CD4-positive, alpha-beta T cell (primary cell): Measurements from ENCODE around the gene CSTB. TPM values are rescaled to one million over a fixed set of nuclear protein-coding genes. Genes with fewer than 3 reads are reported as not detected.

Experiments
- ATAC-seq: fragments of 200-7000 bp; cut with Tn5 transposase; one replicate; pipeline ENCODE4 v1.10.0; 2022; ENCODE audit warnings: mild to moderate bottlenecking; ENCODE audit not compliant: poor library complexity
- CTCF ChIA-PET: fragments of 350-600 bp; sonication (Branson Sonifier 250); formaldehyde crosslinking; loops from one replicate; lab custom pipeline; 2021; ENCODE audit warnings: antibody characterized with exemption, inconsistent platforms; lab: Charles Lee
- POLR2A ChIA-PET: fragments of 350-600 bp; sonication (Branson Sonifier 250); formaldehyde crosslinking; loops from one replicate; lab custom pipeline; 2021; ENCODE audit warnings: antibody characterized with exemption, inconsistent platforms; lab: Charles Lee
- DNase-seq, 14 experiments: peaks; one replicate each; pipeline ENCODE4 v3.0.0-alpha.2; 2013 to 2020; ENCODE audit warnings: mixed read lengths in 2 of 14
- H3K27ac ChIP-seq, 2 donors: one replicate each; pipeline versions ENCODE4 v1.5.1 to v1.7.0; 2013; ENCODE audit warnings: low read length in 2 of 2, low read depth in 1 of 2, mild to moderate bottlenecking in 1 of 2
- H3K27me3 ChIP-seq, 2 experiments: 1 replicate in 1 of 2; 2 replicates in 1 of 2; pipeline versions ENCODE4 v1.6.1 to v1.7.0; 2013; ENCODE audit warnings: low read length in 2 of 2, control low read depth in 1 of 2, mild to moderate bottlenecking in 1 of 2, moderate library complexity in 1 of 2; ENCODE audit not compliant: insufficient read depth in 2 of 2, control insufficient read depth in 1 of 2
- H3K36me3 ChIP-seq: one replicate; pipeline ENCODE4 v1.6.1; 2013; ENCODE audit warnings: low read length, control low read depth; ENCODE audit not compliant: insufficient read depth
- H3K4me1 ChIP-seq: one replicate; pipeline ENCODE4 v1.6.1; 2013; ENCODE audit warnings: low read length, control low read depth; ENCODE audit not compliant: insufficient read depth
- H3K4me3 ChIP-seq: one replicate; pipeline ENCODE4 v1.5.1; 2013; ENCODE audit warnings: mild to moderate bottlenecking, low read length, moderate library complexity
- H3K9me3 ChIP-seq, 2 experiments: 1 replicate in 1 of 2; 2 replicates in 1 of 2; pipeline versions ENCODE4 v1.6.1 to v1.7.0; 2013; ENCODE audit warnings: low read length in 2 of 2, mild to moderate bottlenecking in 2 of 2, control low read depth in 1 of 2, moderate library complexity in 1 of 2; ENCODE audit not compliant: control insufficient read depth in 1 of 2, insufficient read depth in 1 of 2
- H3K27ac Mint-ChIP-seq: one replicate; pipeline ENCODE4 v1.8.0; 2020; ENCODE audit warnings: mixed read lengths
- H3K27me3 Mint-ChIP-seq: one replicate; pipeline ENCODE4 v1.8.0; 2021; ENCODE audit warnings: mixed read lengths
- H3K36me3 Mint-ChIP-seq: one replicate; pipeline ENCODE4 v1.8.0; 2021; ENCODE audit warnings: low read depth, mixed read lengths
- H3K4me1 Mint-ChIP-seq: one replicate; pipeline ENCODE4 v1.8.0; 2021; ENCODE audit warnings: low read depth, mixed read lengths
- H3K4me3 Mint-ChIP-seq: one replicate; pipeline ENCODE4 v1.8.0; 2020; ENCODE audit warnings: mild to moderate bottlenecking, mixed read lengths
- H3K9me3 Mint-ChIP-seq: one replicate; pipeline ENCODE4 v1.8.0; 2020; ENCODE audit warnings: mixed read lengths
- CTCF ChIP-seq: fragments of 200-600 bp; IDR thresholded peaks from one replicate; pipeline ENCODE4 v1.8.0; 2022; ENCODE audit warnings: antibody characterized with exemption, mild to moderate bottlenecking
- intact Hi-C, 2 experiments: fragments of 100-400 bp; cut with DNase I in 1 of 2; cut with micrococcal nuclease in 1 of 2; formaldehyde crosslinking; loops; one replicate each; pipeline versions ENCODE4 v1.15.1 to v1.9.0; 2023 to 2025; cut with DNase I, micrococcal nuclease
- total RNA-seq, 174 experiments: library from RNA in 2 of 174; stranded (reverse) in 2 of 174; gene quantifications; one replicate each; pipeline ENCODE4 v1.2.3 and lab custom pipeline; 2021 to 2026

Gene CSTB
- total RNA-seq, 2 experiments from 2014 or later: 13.4 to 14.5 TPM

DNA sequence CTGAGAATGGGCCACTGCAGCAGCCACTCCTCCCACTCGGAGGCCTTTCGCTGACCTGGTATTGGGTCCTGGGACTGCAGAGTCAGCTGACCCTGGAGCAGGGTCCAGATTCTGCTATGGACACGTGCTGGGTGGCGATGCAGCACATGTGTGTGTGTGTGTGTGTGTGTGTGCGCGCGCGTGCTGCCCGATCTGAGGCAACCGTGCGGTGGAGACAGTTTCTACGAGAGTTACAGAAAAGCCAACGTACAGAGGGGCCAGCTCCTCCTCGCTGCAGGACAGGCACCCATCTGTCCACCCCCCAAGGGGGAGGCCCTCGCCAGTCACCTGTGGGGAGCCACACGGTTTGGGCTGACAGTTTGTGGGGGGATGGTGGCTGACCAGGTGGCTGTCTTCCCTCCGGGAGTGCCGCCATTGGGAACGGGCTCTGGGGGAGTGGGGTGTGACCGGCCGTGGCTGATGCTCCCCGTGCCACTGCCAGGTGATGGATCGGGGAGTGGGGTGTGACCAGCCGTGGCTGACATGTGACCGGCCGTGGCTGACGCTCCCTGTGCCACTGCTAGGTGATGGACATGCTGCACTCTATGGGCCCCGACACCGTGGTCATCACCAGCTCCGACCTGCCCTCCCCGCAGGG, 24.0 kb downstream of the CSTB start:
- Histone ChIP-seq H3K4me1 (no peaks in the 10 kb centered on the region), H3K9me3 (no peaks in the 10 kb centered on the region), H3K4me3 (no peak overlapping the region), H3K27ac (no peak overlapping the region), H3K27me3 (no peaks in the 10 kb centered on the region), H3K36me3 (peaks cover 74% of the 10 kb centered on the region)
- CTCF ChIA-PET: no interaction called here
- TF ChIP-seq CTCF: no peak
- Mint-ChIP-seq H3K4me1 (no peaks in the 10 kb centered on the region), H3K4me3 (no peak overlapping the region), H3K27ac (no peak overlapping the region), H3K9me3 (no peaks in the 10 kb centered on the region), H3K36me3 (peaks cover 54% of the 10 kb centered on the region), H3K27me3 (no peaks in the 10 kb centered on the region)
- ATAC-seq (no peak), DNase-seq (no peak)
- POLR2A ChIA-PET: no interaction called here
- intact Hi-C loops: no loop called here

DNA sequence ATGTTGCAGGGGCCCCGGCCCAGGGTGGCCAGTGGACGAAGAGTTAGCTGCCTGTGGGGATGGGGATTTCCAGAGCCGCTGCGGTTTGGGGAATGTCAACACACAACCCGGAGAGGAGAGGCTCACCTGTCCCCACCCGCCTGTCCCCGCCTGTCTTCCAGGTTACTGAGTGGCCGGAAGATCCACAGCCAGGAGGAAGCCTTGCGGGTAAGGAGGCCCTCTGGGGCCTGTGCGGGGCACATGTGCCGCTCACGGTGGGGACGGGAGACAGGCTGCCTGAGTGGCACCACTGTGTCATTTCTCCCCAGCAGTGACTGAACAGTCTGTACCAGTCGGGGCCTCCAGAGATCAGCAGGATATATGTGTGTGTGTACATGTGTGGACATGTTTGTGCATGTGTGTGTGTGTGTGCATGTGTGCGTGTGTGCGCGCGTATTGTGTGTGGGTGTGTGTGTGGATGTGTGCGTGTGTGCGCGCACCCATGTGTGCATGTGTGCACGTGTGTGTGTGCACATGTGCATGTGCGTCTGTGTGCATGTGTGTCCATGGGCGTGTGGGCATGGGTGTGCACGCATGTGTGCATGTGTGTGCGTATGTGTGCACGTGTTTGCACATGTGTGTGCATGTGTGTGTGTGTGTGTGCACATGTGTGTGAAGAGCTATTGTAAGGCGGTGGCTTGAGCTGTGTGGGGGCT, 25.6 kb downstream of the CSTB start:
- no peak overlapping the region for H3K27ac Mint-ChIP-seq
- POLR2A ChIA-PET: no interaction called here

GRCh38 chr21:43749651-43750262, 26.4 kb downstream of the CSTB start:
- CTCF ChIA-PET: no interaction called here
- Mint-ChIP-seq H3K9me3 (no peaks in the 10 kb centered on the region), H3K4me1 (no peaks in the 10 kb centered on the region), H3K27me3 (no peaks in the 10 kb centered on the region), H3K4me3 (no peak overlapping the region), H3K36me3 (peaks cover 59% of the 10 kb centered on the region), H3K27ac (no peak overlapping the region)
- H3K27ac ChIP-seq: no peak overlapping the region
- TF ChIP-seq CTCF: no peak
- POLR2A ChIA-PET: no interaction called here
- H3K36me3 ChIP-seq: peaks cover 74% of the 10 kb centered on the region
- intact Hi-C loops: loop anchor here in 1 of 2 experiments (10.0 kb wide), 1 partner anchor 65 kb away; no protein-coding TSS in a partner anchor
- H3K9me3 ChIP-seq: no peaks in the 10 kb centered on the region
- DNase-seq (no peak), ATAC-seq (no peak)
- H3K4me1 ChIP-seq: no peaks in the 10 kb centered on the region
- H3K27me3 ChIP-seq: no peaks in the 10 kb centered on the region
- no peak overlapping the region for H3K4me3 ChIP-seq

More for the DNA sequence above, 25.6 kb downstream of the CSTB start:
- CTCF ChIA-PET: no interaction called here
- intact Hi-C loops: no loop called here
- Histone ChIP-seq H3K27ac (no peak overlapping the region), H3K4me1 (no peaks in the 10 kb centered on the region), H3K4me3 (no peak overlapping the region), H3K9me3 (no peaks in the 10 kb centered on the region), H3K36me3 (peaks cover 73% of the 10 kb centered on the region), H3K27me3 (no peaks in the 10 kb centered on the region)
- ATAC-seq (no peak), DNase-seq (no peak)
- no peak for TF ChIP-seq CTCF
- Mint-ChIP-seq H3K27me3 (no peaks in the 10 kb centered on the region), H3K4me3 (no peak overlapping the region), H3K36me3 (peaks cover 56% of the 10 kb centered on the region), H3K4me1 (no peaks in the 10 kb centered on the region), H3K9me3 (no peaks in the 10 kb centered on the region)
